GM23248 (cell line): ENCODE results near the gene CABP5. TPM values are rescaled to one million over a fixed set of nuclear protein-coding genes. Genes with fewer than 3 reads are reported as not detected.
"Not testable (repeated sequence)": the region's sequence is repeated elsewhere in the genome, so short reads cannot be mapped to it uniquely, and the experiment has no call there.

ENCODE experiments used
- DNase-seq: peaks from one replicate; pipeline ENCODE4 v3.0.0-alpha.2; 2015
- H2AFZ ChIP-seq: fragments of 200-600 bp; sonication (generic); 2 replicates; pipeline ENCODE4 v1.6.1; 2016; ENCODE audit warnings: antibody characterized with exemption
- H3F3A ChIP-seq: fragments of 200-600 bp; sonication (generic); 2 replicates; pipeline ENCODE4 v1.6.1; 2016; ENCODE audit warnings: mild to moderate bottlenecking, antibody characterized with exemption, mixed run types; ENCODE audit not compliant: insufficient read depth
- H3K27ac ChIP-seq: fragments of 200-600 bp; sonication (generic); 2 replicates; pipeline ENCODE4 v1.5.1; 2016; ENCODE audit warnings: mild to moderate bottlenecking
- H3K27me3 ChIP-seq: fragments of 200-600 bp; sonication (generic); replicated peaks from 2 replicates; pipeline ENCODE4 v1.6.1; 2016; ENCODE audit warnings: mild to moderate bottlenecking; ENCODE audit not compliant: insufficient read depth
- H3K36me3 ChIP-seq: fragments of 200-600 bp; sonication (generic); 2 replicates; pipeline ENCODE4 v1.6.1; 2016; ENCODE audit warnings: low read depth, mild to moderate bottlenecking
- H3K4me1 ChIP-seq: fragments of 200-600 bp; sonication (generic); 2 replicates; pipeline ENCODE4 v1.6.1; 2016; ENCODE audit warnings: mild to moderate bottlenecking; ENCODE audit not compliant: insufficient read depth
- H3K4me2 ChIP-seq: fragments of 200-600 bp; sonication (generic); one replicate; pipeline ENCODE4 v1.6.1; 2016; ENCODE audit warnings: mild to moderate bottlenecking; ENCODE audit not compliant: unreplicated experiment
- H3K4me3 ChIP-seq: fragments of 200-600 bp; sonication (generic); 2 replicates; pipeline ENCODE4 v1.5.1; 2016; ENCODE audit warnings: mild to moderate bottlenecking
- H3K79me2 ChIP-seq: fragments of 200-600 bp; sonication (generic); 2 replicates; pipeline ENCODE4 v1.6.1; 2016; ENCODE audit warnings: mild to moderate bottlenecking; ENCODE audit not compliant: insufficient read depth
- H3K9ac ChIP-seq: fragments of 200-600 bp; sonication (generic); 2 replicates; pipeline ENCODE4 v1.6.1; 2016; ENCODE audit warnings: mild to moderate bottlenecking
- H3K9me2 ChIP-seq: fragments of 200-600 bp; sonication (generic); 2 replicates; pipeline ENCODE4 v1.6.1; 2016; ENCODE audit warnings: mixed run types, mild to moderate bottlenecking, moderate library complexity; ENCODE audit not compliant: insufficient read depth
- H3K9me3 ChIP-seq: fragments of 200-600 bp; sonication (generic); one replicate; pipeline ENCODE4 v1.6.1; 2017; ENCODE audit warnings: low read depth
- H4K20me1 ChIP-seq: fragments of 200-600 bp; sonication (generic); 2 replicates; pipeline ENCODE4 v1.6.0; 2016; ENCODE audit not compliant: insufficient read depth
- EZH2 ChIP-seq: fragments of 200-600 bp; sonication (generic); IDR thresholded peaks from 2 replicates; pipeline ENCODE4 v1.6.1; 2018; ENCODE audit warnings: antibody characterized with exemption, mild to moderate bottlenecking; ENCODE audit not compliant: insufficient read depth, poor library complexity, severe bottlenecking
- EZH2phosphoT487 ChIP-seq: fragments of 200-600 bp; sonication (generic); IDR thresholded peaks from 2 replicates; pipeline ENCODE4 v1.6.1; 2018; ENCODE audit warnings: antibody characterized with exemption, moderate library complexity, mild to moderate bottlenecking, low read depth; ENCODE audit not compliant: insufficient read depth
- WGBS, 2 experiments: methylation state at CpG; one replicate each; pipeline ENCODE4 v1.1.6; 2015 to 2017; ENCODE audit warnings: low lambda C conversion rate in 2 of 2, low coverage in 1 of 2; ENCODE audit errors: missing lambda C conversion rate in 2 of 2; 5-methylcytosine and 5-hydroxymethylcytosine counted together
- in situ Hi-C: fragments of 300-500 bp; cut with MboI; formaldehyde crosslinking; loops from 2 replicates; pipeline ENCODE4 v1.15.0; 2020
- polyA plus RNA-seq: library from polyadenylated mRNA; unstranded; fragments of >200 nt; fragmentation: Nextera tagmentation; extraction: Ambion mirVana; gene quantifications from 2 replicates; pipeline ENCODE4 v1.2.1, GENCODE V29; 2016
- total RNA-seq: library from RNA; depleted of rRNA; stranded (reverse); fragments of >200 nt; shearing (Covaris generic); gene quantifications from 2 replicates; pipeline ENCODE4 v1.2.3, GENCODE V29; 2014

Gene CABP5
- total and polyA plus RNA-seq, 2 experiments from 2014 or later: not detected

DNA sequence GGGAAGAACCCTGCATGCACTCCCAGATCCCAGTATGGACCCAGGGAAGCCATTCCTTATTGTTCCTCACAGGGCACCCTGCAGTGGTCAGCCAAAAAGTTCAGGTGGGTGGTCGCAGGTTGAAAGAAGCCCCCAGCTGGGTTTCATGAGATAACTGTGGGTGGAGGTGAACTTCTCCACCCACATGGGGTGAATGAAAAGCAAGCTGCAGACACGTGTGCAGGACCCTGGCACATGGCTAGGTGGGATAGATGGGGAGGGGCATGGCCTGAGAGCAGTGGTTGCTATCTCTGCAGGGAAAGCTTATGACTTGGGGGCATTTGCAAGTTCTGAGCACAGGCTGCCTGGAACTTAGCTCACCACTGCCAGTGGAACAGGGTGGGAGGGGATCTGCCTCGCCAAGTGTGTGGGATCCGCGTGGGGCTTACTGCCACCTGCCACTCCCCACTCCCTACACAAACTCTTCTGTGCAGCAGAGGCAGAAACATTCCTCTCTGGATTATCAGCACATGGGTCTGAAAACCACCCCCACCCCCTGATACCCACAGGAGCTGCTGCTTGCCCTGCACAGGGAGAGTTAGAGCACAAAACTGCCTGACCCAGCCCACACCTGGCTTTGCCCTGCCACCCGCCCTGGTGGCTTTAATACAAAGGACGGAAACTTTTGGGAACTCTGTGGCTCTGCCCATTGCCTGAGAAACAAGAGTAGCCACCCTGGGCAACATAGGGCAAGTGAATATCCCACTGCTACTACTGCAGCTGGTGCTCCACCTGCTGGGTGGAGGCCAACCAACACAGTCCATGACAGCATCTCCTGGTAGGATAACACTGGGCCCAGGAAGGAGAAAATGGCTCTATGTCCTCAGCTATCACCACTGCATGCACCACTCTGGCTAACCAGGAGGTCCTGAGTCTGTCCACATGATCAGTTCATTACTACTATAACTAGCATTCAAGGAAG, 42.3 kb upstream of the CABP5 start:
- H3K79me2 ChIP-seq: no peaks in the 10 kb centered on the region
- in situ Hi-C loops: no loop called here
- H3K4me2 ChIP-seq: no peak overlapping the region
- no peak overlapping the region for H3K27ac ChIP-seq
- 78 to 91% methylated on average over 7 of the region's 7 CpGs for WGBS, 2 experiments
- no peaks in the 10 kb centered on the region for H3K36me3 ChIP-seq
- H3K9me3 ChIP-seq: no peaks in the 10 kb centered on the region
- H2AFZ ChIP-seq: no peak overlapping the region
- no peak for DNase-seq
- H3K27me3 ChIP-seq: peaks cover 36% of the 10 kb centered on the region
- no peak overlapping the region for H3K4me3 ChIP-seq
- TF ChIP-seq EZH2 (no peak), EZH2phosphoT487 (no peak)
- no peaks in the 10 kb centered on the region for H3K9me2 ChIP-seq
- no peaks in the 10 kb centered on the region for H3K4me1 ChIP-seq
- H4K20me1 ChIP-seq: no peaks in the 10 kb centered on the region
- H3F3A ChIP-seq: peaks cover 11% of the 10 kb centered on the region; the same call in 1 of the 2 replicates
- H3K9ac ChIP-seq: no peak overlapping the region

- H3K27ac ChIP-seq: no peak overlapping the region
- H3K27me3 ChIP-seq: peaks cover 36% of the 10 kb centered on the region
- no peaks in the 10 kb centered on the region for H3K9me3 ChIP-seq
- no peaks in the 10 kb centered on the region for H4K20me1 ChIP-seq
- no peak for TF ChIP-seq EZH2
- no peaks in the 10 kb centered on the region for H3K36me3 ChIP-seq
- H3K9me2 ChIP-seq: no peaks in the 10 kb centered on the region
- no peak overlapping the region for H3K4me2 ChIP-seq
- WGBS, 2 experiments: 17 to 19% methylated on average over 3 of the region's 3 CpGs
- H3K4me1 ChIP-seq: no peaks in the 10 kb centered on the region
- no peak overlapping the region for H3K4me3 ChIP-seq
- no peak overlapping the region for H3K9ac ChIP-seq
- peaks cover 1% of the 10 kb centered on the region; the same call in 1 of the 2 replicates for H3F3A ChIP-seq
- no peaks in the 10 kb centered on the region for H3K79me2 ChIP-seq
- in situ Hi-C loops: no loop called here
- no peak for DNase-seq
- no peak overlapping the region for H2AFZ ChIP-seq
Measured at GRCh38 chr19:48085076-48085475, 41.2 kb upstream of the CABP5 start.

DNA sequence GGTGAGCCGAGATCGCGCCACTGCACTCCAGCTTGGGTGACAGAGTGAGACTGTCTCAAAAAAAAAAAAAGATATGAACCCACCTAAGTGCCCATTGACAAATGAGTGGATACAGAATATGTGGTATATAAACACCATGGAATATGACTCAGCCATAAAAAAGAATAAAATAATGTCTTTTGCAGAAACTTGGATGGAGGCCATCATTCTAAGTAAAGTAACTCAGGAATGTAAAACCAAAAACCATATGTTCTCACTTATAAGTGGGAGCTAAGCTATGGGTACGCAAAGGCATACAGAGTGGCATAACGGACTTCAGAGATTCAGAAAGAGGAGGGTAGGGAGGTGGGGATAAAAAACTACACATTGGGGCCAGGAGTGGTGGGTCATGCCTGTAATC, 37.2 kb upstream of the CABP5 start:
- H3K9me3 ChIP-seq: no peaks in the 10 kb centered on the region
- no peak overlapping the region for H3K4me3 ChIP-seq
- in situ Hi-C loops: no loop called here
- no peaks in the 10 kb centered on the region for H3K4me1 ChIP-seq
- no peaks in the 10 kb centered on the region for H3K9me2 ChIP-seq
- H3K4me2 ChIP-seq: no peak overlapping the region
- no peaks in the 10 kb centered on the region for H3K79me2 ChIP-seq
- no peak overlapping the region for H2AFZ ChIP-seq
- DNase-seq: peak; percentile 17
- H3K27ac ChIP-seq: no peak overlapping the region
- H3K36me3 ChIP-seq: no peaks in the 10 kb centered on the region
- WGBS, 2 experiments: 77 to 80% methylated on average over 5 of the region's 5 CpGs
- H3K9ac ChIP-seq: no peak overlapping the region
- peaks cover 5% of the 10 kb centered on the region for H3K27me3 ChIP-seq
- no peak for TF ChIP-seq EZH2phosphoT487
- no peaks in the 10 kb centered on the region for H3F3A ChIP-seq
- no peaks in the 10 kb centered on the region for H4K20me1 ChIP-seq

DNA sequence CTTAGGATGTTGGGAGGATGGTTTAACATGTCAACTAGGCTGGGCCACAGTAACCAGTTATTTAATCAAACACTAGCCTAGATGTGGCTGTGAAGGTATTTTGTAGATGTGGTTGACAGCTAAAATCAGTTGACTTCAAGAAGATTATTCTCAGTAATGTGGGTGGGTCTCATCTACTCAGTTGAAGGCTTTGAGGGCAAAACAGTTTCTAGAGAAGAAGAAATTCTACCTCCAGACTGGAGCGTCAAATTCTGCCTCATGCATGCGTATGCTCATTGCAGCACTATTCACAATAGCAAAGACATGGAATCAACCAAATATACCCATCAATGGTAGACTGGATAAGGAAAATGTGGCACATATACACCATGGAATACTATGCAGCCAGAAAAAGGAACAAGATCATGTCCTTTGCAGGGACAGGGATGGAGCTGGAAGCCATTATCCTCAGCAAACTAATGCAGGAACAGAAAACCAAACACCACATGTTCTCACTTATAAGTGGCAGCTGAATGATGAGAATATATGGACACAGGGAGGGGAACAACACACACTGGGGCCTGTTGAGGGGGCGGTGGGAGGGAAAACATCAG, 26.4 kb upstream of the CABP5 start:
- in situ Hi-C loops: not testable (repeated sequence)
- WGBS, 2 experiments: 84 to 94% methylated on average over 3 of the region's 3 CpGs

More for the DNA sequence above, 26.4 kb upstream of the CABP5 start:
- DNase-seq, H3K9me2 ChIP-seq, H3K36me3 ChIP-seq, H3K9ac ChIP-seq, H3K4me1 ChIP-seq, H3K79me2 ChIP-seq, H3K27me3 ChIP-seq, H4K20me1 ChIP-seq, H3K4me2 ChIP-seq, H2AFZ ChIP-seq, H3F3A ChIP-seq, H3K27ac ChIP-seq, H3K4me3 ChIP-seq, H3K9me3 ChIP-seq: not testable (repeated sequence)
